Upper lobe of left lung (tissue), 6 donors: ENCODE data around the gene RASSF3. TPM values are rescaled to one million over a fixed set of nuclear protein-coding genes. Genes with fewer than 3 reads are reported as not detected.
A peak's percentile ranks its signal among the peaks of the same experiment; 100 is the strongest.

Experiments used
- ATAC-seq, 2 donors: fragments of 200-7000 bp; cut with Tn5 transposase; one replicate each; pipeline ENCODE4 v1.9.1; 2022; ENCODE audit warnings: mild to moderate bottlenecking in 2 of 2, moderate library complexity in 2 of 2; ENCODE audit not compliant: low FRiP score in 2 of 2
- DNase-seq, 2 donors: peaks; one replicate each; pipeline ENCODE4 v3.0.0-alpha.2; 2019 to 2020
- H3K27ac ChIP-seq, 4 donors: fragments of 200-600 bp; sonication (generic); one replicate each; pipeline ENCODE4 v1.5.1; 2016 to 2019
- H3K27me3 ChIP-seq, 4 donors: fragments of 200-600 bp; sonication (generic); one replicate each; pipeline ENCODE4 v1.5.1; 2017 to 2019
- H3K36me3 ChIP-seq, 4 donors: fragments of 200-600 bp; sonication (generic); one replicate each; pipeline ENCODE4 v1.5.1; 2016 to 2019
- H3K4me1 ChIP-seq, 4 donors: fragments of 200-600 bp; sonication (generic); one replicate each; pipeline ENCODE4 v1.5.1; 2018 to 2019
- H3K4me3 ChIP-seq, 4 donors: fragments of 200-600 bp; sonication (generic); one replicate each; pipeline ENCODE4 v1.5.1; 2017 to 2019; ENCODE audit warnings: mild to moderate bottlenecking in 2 of 4, moderate library complexity in 1 of 4
- H3K9me3 ChIP-seq, 4 donors: fragments of 200-600 bp; sonication (generic); one replicate each; pipeline ENCODE4 v1.5.1; 2018 to 2019
- EP300 ChIP-seq, 4 donors: sonication (generic); formaldehyde crosslinking; IDR thresholded peaks; one replicate each; pipeline ENCODE4 v1.5.1; 2017; ENCODE audit warnings: antibody characterized with exemption in 4 of 4, control low read depth in 2 of 4
- POLR2A ChIP-seq, 4 donors: fragments of 450-650 bp; IDR thresholded peaks; one replicate each; pipeline ENCODE4 v1.5.1; 2016 to 2017; ENCODE audit warnings: antibody characterized with exemption in 4 of 4, mild to moderate bottlenecking in 2 of 4
- POLR2AphosphoS5 ChIP-seq, 2 donors: sonication (generic); formaldehyde crosslinking; IDR thresholded peaks; one replicate each; pipeline ENCODE4 v1.5.1; 2017; ENCODE audit warnings: antibody characterized with exemption in 2 of 2
- WGBS, 2 donors: methylation state at CpG; one replicate each; pipeline ENCODE4 v1.1.5; 2017 to 2018; 5-methylcytosine and 5-hydroxymethylcytosine counted together
- total RNA-seq, 6 donors: library from RNA; depleted of rRNA in 4 of 6; stranded (reverse); fragments of >200 nt in 4 of 6; gene quantifications; one replicate each; pipeline versions ENCODE4 v1.1.0 to v1.2.1, GENCODE V29; 2016 to 2021
- TF ChIP-seq, protein P1 (sequence below), 6 experiments: fragments of 450-650 bp in 4 of 6; fragments of 200-600 bp in 2 of 6; sonication (generic) in 2 of 6; IDR thresholded peaks; one replicate each; pipeline ENCODE4 v1.5.1; 2016 to 2019; ENCODE audit warnings: antibody characterized with exemption in 6 of 6
- donor health status: DM: no; HTN: no; CAD: no; lungs with moderate emphysema.
- donor health status: DM: no; HTN: yes; CAD: no; lungs with severe emphysema.

The RASSF3 gene
- total RNA-seq, 6 donors from 2014 or later = 25.0 to 104 (median 46.0) TPM

DNA sequence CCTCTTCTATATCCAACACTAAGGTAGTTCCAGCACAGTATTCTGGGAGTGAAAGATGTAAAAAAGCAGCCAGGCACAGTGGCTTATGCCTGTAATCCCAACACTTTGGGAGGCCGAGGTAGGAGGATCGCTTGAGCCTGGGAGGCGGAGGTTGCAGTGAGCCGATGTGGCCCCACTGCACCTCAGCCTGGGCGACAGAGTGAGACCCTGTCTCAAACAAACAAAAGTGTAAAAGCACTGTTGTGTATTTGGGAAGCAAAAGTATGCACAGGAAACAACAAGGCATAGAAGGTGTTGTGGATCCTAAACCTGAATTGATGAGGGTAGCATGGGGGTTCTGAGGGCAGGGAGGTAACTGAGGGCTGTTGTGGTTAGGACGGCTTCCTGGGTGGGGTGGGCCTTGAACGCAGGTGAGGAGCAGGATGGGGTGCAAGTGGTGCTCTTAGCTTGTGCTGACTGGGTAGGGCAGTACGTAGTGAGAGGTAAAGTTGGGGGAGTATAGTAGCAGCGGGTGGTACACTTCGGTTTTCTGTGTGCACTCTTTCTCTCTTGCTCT is 64.2 kb downstream of the RASSF3 start:
- H3K36me3 ChIP-seq = no peaks in the 10 kb centered on the region
- H3K27me3 ChIP-seq = no peaks in the 10 kb centered on the region
- peaks cover 79 to 95% (median 85%) of the 10 kb centered on the region in 4 donors for H3K4me1 ChIP-seq
- H3K4me3 ChIP-seq = no peak overlapping the region
- H3K27ac ChIP-seq = peak overlapping the region in 3 of 4 donors; percentile 76 to 82 (median 79)
- H3K9me3 ChIP-seq = no peaks in the 10 kb centered on the region
- TF ChIP-seq EP300 (IDR thresholded peaks at IDR 0.05) = no peak
- TF ChIP-seq POLR2AphosphoS5 (IDR thresholded peaks at IDR 0.05) = no peak
- TF ChIP-seq, protein P1, sequence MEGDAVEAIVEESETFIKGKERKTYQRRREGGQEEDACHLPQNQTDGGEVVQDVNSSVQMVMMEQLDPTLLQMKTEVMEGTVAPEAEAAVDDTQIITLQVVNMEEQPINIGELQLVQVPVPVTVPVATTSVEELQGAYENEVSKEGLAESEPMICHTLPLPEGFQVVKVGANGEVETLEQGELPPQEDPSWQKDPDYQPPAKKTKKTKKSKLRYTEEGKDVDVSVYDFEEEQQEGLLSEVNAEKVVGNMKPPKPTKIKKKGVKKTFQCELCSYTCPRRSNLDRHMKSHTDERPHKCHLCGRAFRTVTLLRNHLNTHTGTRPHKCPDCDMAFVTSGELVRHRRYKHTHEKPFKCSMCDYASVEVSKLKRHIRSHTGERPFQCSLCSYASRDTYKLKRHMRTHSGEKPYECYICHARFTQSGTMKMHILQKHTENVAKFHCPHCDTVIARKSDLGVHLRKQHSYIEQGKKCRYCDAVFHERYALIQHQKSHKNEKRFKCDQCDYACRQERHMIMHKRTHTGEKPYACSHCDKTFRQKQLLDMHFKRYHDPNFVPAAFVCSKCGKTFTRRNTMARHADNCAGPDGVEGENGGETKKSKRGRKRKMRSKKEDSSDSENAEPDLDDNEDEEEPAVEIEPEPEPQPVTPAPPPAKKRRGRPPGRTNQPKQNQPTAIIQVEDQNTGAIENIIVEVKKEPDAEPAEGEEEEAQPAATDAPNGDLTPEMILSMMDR (IDR thresholded peaks at IDR 0.05) = no peak
- no peak for TF ChIP-seq POLR2A (IDR thresholded peaks at IDR 0.05)
- DNase-seq = no peak
- 85 to 86% methylated on average over 10 of the region's 10 CpGs for WGBS, 2 donors
- no peak for ATAC-seq

DNA sequence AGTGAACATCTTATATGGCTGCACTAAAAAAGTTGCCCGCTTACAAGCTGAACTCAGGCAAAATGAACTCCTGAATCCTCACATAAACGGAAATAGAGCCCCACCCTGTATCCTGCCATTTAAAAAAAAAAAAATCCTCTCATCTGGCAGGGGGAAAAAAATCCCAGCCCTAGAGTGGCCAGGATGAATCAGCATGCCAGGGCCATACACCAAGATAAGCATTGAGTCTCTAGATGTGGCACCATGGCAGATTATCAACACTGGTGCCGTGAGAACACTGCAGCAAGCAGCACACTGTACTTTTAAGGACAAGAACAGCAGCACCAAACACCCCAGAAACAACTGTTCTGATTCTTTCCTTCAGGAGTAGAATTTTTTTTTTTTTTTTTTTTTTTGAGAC is 65.5 kb downstream of the RASSF3 start:
- peak in 1 of 2 donors; percentile 42 for DNase-seq
- no peak for ATAC-seq

DNA sequence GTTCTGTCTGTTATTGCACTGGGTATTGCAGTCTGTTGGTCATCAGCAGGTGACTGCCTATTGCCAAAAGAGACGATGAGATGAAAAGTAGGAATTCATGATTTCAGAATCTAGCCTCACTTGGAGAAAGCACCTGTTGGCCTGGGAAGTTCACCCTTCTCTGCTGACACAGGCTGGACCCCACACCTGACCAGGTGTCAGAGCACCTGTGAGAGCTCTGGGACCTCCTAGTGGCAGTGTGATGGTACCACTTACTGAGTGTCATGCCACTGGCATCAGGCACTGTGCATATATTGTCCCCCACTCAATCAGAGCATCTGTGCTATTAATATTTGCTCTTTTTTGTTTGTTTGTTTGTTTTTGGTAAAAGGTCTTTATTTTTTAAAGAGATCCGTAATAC is 68.0 kb downstream of the RASSF3 start:
- 88% methylated on average over 2 of the region's 2 CpGs for WGBS, 2 donors
- Histone ChIP-seq H3K36me3 (no peaks in the 10 kb centered on the region), H3K4me1 (peaks cover 64 to 92% (median 80%) of the 10 kb centered on the region in 4 donors), H3K27me3 (no peaks in the 10 kb centered on the region), H3K27ac (peak overlapping the region in 1 of 4 donors; percentile 76), H3K9me3 (no peaks in the 10 kb centered on the region), H3K4me3 (no peak overlapping the region)
- ATAC-seq (no peak), DNase-seq (no peak)
- no peak for TF ChIP-seq POLR2A (IDR thresholded peaks at IDR 0.05)
- no peak for TF ChIP-seq EP300 (IDR thresholded peaks at IDR 0.05)
- no peak for TF ChIP-seq POLR2AphosphoS5 (IDR thresholded peaks at IDR 0.05)
- TF ChIP-seq, protein P1 (IDR thresholded peaks at IDR 0.05) = no peak

More for the DNA sequence above, 65.5 kb downstream of the RASSF3 start:
- Histone ChIP-seq H3K36me3 (no peaks in the 10 kb centered on the region), H3K4me1 (peaks cover 77 to 95% (median 85%) of the 10 kb centered on the region in 4 donors), H3K4me3 (no peak overlapping the region), H3K27ac (peak overlapping the region in 3 of 4 donors; percentile 36 to 82 (median 76)), H3K9me3 (no peaks in the 10 kb centered on the region), H3K27me3 (no peaks in the 10 kb centered on the region)
- WGBS, 2 donors = 53 to 56% methylated on average over 3 of the region's 3 CpGs
- TF ChIP-seq EP300 (IDR thresholded peaks at IDR 0.05) = no peak
- no peak for TF ChIP-seq POLR2A (IDR thresholded peaks at IDR 0.05)
- peak in 1 of 2 donors; percentile 47 for TF ChIP-seq POLR2AphosphoS5 (IDR thresholded peaks at IDR 0.05)
- TF ChIP-seq, protein P1 (IDR thresholded peaks at IDR 0.05) = no peak

DNA sequence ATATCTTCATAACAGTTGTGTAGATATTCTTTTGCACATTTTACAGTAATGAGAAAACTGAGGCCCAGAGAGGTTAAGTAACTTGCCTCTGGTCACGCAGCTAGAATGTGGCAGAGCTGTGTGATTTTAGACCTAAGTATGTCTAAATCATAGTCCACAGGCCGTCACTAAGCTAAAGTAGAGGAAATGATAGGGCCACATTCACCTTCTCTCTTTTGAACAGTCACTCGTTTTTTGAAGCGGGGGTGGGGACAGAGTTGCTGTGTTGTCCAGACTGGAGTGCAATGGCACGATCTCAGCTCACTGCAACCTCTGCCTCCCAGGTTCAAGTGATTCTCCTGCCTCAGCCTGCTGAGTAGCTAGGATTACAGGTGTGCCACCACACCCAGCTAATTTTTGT is 68.5 kb downstream of the RASSF3 start:
- Histone ChIP-seq H3K27ac (peak overlapping the region; percentile 53 to 79 (median 76)), H3K9me3 (no peaks in the 10 kb centered on the region), H3K36me3 (no peaks in the 10 kb centered on the region), H3K4me3 (no peak overlapping the region), H3K4me1 (peaks cover 63 to 91% (median 79%) of the 10 kb centered on the region in 4 donors), H3K27me3 (no peaks in the 10 kb centered on the region)
- 62 to 69% methylated on average over 5 of the region's 5 CpGs for WGBS, 2 donors
- DNase-seq (no peak), ATAC-seq (no peak)
- TF ChIP-seq EP300 (IDR thresholded peaks at IDR 0.05) (no peak), POLR2AphosphoS5 (IDR thresholded peaks at IDR 0.05) (no peak)
- TF ChIP-seq, protein P1 (IDR thresholded peaks at IDR 0.05) = no peak
